K562 (cell line): ENCODE data around the gene SULT2B1. TPM values are rescaled to one million over a fixed set of nuclear protein-coding genes. Genes with fewer than 3 reads are reported as not detected.

Experiments
- E2F4 ChIP-seq: sonication (generic); formaldehyde crosslinking; IDR thresholded peaks from 2 replicates; pipeline ENCODE4 v1.8.0; 2022; ENCODE audit warnings: mild to moderate bottlenecking, low read depth, missing genetic modification reagents
- HDAC3 ChIP-seq: fragments of 450-650 bp; IDR thresholded peaks from 2 replicates; pipeline ENCODE4 v1.6.1; 2018; ENCODE audit warnings: borderline replicate concordance, mild to moderate bottlenecking, moderate library complexity; ENCODE audit not compliant: partially characterized antibody
- KLF1 ChIP-seq: fragments of 450-650 bp; IDR thresholded peaks from 2 replicates; pipeline ENCODE4 v1.6.1; 2016; ENCODE audit warnings: missing genetic modification characterization, missing compliant biosample characterization
- ZBTB33 ChIP-seq: sonication (generic); formaldehyde crosslinking; IDR thresholded peaks from 2 replicates; pipeline ENCODE4 v1.8.1; 2023; ENCODE audit warnings: mild to moderate bottlenecking, missing genetic modification reagents
- ZNF512 ChIP-seq: IDR thresholded peaks from 2 replicates; pipeline ENCODE4 v1.6.1; 2016; ENCODE audit warnings: missing genetic modification characterization, missing compliant biosample characterization
- ZNF586 ChIP-seq: fragments of 450-650 bp; formaldehyde crosslinking; conservative IDR thresholded peaks from 2 replicates; pipeline ENCODE4 v1.4.0; 2020; ENCODE audit warnings: mild to moderate bottlenecking, moderate library complexity
- polyA plus RNA-seq, 8 experiments: library from polyadenylated mRNA; depleted of rRNA in 4 of 8; stranded (reverse) in 5 of 8; unstranded in 3 of 8; fragments of >200 nt; fragmentation: Nextera tagmentation in 2 of 8; fragmentation: Illumina TruSeq in 1 of 8; extraction: Ambion mirVana in 2 of 8; extraction: Trizol in 1 of 8; gene quantifications; 2 replicates each; pipeline versions ENCODE4 v1.2.1 to v1.2.3, GENCODE V29; 2011 to 2014; ENCODE audit warnings: inconsistent platforms in 1 of 8, missing spikeins in 1 of 8
- total RNA-seq, 7 experiments: library from RNA; depleted of rRNA in 6 of 7; stranded (reverse); fragments of >200 nt in 6 of 7; fragmentation: Illumina TruSeq in 2 of 7; extraction: Trizol in 2 of 7; gene quantifications; 2 replicates each; pipeline versions ENCODE4 v1.2.1 to v1.2.3, GENCODE V29; 2011 to 2021; ENCODE audit warnings: low replicate concordance in 1 of 7

Gene SULT2B1
- total and polyA plus RNA-seq, 9 of the 15 experiments (the other 6 are each of a cell fraction or from before 2014, with no cell fraction given), result 0.09 to 0.62 (median 0.22) TPM; not detected in 2

- TF ChIP-seq ZNF586 (CRISPR knock-in tag), result no peak
- TF ChIP-seq KLF1 (tag), result no peak
- no peak for TF ChIP-seq HDAC3
- no peak for TF ChIP-seq ZNF512 (tag)
- no peak for TF ChIP-seq E2F4 (CRISPR knock-in tag)
- TF ChIP-seq ZBTB33, result no peak
These were observed 40.6 kb upstream of the SULT2B1 start (continued) for GRCh38 chr19:48511321-48511731.
